SK-N-DZ (cell line): ENCODE results near the gene SPECC1.
"Not testable (repeated sequence)": the region's sequence is repeated elsewhere in the genome, so short reads cannot be mapped to it uniquely, and the experiment has no call there.

Source experiments
- DNase-seq: peaks from one replicate; pipeline ENCODE4 v3.0.0-alpha.2; 2015; ENCODE audit warnings: low spot score

The SPECC1 gene

DNA sequence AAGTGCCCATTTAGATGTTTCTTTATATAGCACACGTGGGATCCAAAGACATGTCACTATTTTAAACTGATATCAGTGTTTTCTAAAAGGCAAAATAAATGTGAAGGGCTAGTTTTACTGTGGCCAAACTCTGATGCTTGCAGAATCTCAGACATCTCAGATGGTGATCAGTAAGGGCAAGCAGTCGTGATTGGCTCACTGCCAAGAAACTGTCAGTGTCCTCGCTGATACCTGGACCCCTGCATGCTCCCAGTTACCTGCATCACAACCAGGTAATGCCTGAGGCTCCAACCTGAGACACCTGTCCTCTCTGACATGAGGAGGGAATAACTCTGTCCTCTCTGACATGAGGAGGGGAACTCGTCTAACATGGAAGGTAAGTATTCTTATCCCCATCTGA, 114.0 kb downstream of the SPECC1 start:
- no peak for DNase-seq

DNA sequence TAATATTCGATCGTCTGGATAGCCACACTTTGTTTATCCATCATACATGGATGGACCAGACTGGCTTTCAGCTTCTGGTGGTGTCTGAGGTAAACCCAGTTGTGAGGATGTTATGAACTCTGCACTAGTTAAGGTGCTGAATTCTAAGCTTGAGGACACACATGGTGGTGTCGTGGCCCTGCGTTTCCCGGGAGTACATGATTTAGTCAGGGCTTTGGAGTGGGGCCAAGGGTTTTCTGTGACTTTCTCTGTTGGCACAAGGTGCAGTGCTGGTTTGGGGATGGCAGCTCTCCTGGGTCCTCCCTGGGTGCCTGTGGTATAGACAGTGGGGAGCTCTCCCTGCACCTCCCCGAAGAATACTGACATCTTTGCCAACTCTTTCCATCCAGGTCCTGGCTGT, 116.6 kb downstream of the SPECC1 start:
- DNase-seq, result no peak

DNA sequence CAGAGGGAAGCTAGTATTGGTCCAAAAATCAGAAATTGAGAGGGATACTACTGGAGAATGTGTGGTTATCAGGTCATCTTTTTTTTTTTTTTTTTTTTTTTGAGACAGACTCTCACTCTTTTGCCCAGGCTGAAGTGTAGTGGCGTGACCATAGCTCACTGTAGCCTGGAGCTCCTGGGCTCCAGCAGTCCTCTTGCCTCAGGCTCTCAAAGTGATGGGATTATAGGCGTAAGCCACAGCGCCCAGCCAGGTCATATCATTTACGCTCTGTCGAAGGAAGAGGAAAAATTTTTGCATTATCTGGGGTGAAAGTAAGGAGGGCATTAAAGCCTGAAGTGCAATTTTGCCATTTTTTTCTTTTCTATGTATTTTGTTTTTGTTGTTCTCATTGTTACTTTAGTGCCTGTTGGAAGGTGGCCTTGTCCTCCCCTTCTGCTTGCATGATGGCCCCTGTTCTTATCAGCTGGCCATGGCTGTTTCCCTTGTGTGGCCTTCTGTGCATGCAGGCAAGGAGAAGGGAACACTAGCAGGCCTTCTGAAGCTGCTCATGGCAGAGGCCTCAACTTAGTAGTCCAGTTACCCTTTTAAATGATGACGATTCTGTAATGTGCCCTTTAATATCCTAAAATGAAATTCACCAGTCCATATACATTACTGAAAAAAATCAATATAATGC, 118.3 kb downstream of the SPECC1 start:
- DNase-seq, result no peak

DNA sequence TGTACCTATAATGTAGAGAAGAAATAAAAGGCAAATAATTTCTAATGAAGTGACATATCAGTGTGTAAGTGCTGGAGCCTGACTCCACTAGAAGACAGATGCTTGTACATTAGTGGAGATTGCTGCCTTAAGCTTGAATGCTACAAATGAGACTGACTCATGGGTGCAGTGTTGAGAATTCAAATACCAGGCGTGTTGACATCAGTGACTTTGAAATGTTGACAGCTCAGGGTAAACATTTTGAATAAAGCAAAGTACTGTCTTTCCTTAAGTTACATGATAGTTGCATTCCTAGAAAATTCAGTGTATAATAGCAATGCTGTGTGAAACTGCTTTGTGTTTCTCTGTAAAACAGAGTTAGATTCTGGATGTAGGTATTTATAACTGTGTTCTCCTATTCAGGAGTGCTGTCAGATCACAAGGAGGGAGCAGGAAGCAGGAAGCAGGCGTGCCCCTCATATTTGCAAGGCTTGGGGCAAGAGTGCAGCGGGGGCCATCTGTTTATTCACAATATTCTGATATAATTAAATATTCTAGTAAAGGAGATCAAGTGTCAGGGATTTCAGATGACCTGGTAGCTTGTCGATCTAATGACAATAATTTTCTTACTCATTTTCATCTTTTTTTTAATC, 119.0 kb downstream of the SPECC1 start:
- peak; percentile 22 for DNase-seq

DNA sequence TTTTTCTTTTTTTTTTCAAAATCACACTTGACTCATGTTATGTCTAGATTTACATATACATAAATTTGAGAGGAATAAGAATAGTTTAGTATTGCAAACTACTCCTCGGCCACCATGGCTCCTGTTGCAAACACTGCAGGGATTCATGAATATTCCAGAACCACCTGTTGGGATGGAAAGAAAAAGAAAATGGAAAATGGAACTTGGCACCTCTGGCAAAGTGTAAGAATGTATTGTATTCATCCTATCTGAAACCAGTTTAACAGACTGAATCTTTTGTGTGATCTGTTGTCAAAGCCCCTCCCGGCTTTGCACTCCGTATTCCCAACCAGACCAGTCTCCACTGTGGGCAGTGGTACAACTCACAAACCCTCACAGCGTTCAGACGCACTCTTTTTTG, 124.4 kb downstream of the SPECC1 start:
- DNase-seq, result no peak

DNA sequence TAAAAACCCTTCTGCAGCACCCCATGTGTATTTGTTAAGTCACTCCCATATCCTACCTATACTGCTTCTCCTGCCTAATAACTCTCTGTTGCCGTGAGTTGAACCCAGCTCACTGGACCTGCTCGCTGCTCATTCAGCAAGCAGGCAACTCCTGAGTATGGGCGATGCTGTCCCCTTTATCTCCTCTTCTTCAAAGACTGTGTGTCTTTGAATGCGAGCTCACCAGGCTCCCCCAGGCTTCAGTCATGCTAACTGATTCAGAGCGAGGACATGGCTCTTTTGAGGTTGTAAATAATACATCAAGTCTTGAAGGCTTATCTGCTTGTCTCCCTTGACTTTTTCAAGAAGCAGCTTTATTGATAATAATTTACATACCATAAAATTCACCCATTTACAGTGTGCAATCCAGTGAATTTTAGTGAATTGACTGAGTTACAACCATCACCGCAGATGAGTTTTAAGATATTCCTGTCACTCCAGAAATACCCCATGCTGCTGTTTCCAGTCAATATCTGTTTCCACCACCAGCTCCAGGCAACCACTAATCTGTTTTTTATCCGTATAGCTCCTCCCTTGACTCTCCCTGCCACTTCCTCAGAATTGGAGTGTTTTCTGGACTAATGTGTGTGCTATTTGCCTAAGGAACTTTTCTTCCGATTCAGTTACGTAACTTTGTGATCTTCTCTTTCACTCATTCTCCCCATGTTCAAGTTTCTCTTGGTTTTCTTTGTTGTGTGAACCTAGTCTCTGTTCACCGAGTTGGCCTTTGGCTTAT, 132.2 kb downstream of the SPECC1 start:
- no peak for DNase-seq

DNA sequence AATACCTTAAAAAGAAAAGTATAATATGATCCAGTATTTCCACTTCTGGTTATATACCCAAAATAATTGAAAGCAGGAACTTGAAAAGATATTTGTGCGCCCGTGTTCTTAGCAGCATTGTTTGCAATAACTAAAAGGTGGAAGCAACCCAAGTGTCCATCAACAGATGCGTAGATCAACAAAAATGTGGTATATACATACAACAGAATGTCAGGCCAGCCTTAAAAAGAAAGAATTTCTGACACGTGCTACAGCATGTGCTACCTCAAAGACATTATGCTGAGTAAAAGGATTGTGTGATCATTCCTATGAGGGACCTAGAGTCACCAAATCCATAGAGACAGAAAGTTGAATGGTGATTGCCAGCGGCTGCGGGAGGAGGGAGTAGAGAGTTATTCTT, 133.1 kb downstream of the SPECC1 start:
- no peak for DNase-seq

DNA sequence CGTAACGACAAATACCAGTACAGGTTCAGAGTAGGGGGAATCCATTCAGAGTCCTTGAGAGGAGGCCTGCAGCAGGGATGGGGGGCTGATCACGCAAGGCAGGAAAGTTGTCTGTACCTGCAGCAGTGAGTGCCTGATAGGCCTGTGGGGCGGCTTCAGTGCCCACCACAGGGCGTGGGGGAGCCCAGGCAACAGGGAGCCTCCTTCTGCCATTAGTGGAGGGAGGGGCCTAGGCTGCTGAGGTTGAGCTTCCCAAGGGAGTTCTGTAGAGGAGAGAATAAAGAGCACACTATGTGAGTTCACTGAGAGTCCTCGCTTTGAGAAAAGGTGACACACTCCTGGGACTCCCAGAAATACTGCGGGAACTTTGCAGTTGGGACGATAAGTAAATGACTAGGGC, 134.6 kb downstream of the SPECC1 start:
- DNase-seq, result no peak

DNA sequence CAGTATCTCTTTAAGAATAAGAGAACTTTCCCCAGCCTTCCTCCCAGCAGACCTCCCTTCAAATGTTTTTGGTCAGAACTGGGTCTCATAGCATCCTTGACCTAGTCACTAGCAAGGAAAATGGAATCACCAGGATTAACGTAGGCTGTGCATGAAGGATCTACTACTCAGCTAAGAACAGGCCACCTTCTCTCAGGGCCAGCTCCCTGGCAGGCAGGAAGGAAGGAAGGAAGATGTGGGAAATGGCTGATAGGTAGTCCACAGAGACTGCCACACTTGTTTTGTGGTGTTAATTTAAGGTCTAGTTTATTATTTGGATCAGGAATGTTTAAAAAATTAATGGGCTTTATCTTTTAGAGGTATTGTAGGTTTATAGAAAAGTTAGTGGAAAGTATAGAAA, 136.4 kb downstream of the SPECC1 start:
- DNase-seq, result no peak

DNA sequence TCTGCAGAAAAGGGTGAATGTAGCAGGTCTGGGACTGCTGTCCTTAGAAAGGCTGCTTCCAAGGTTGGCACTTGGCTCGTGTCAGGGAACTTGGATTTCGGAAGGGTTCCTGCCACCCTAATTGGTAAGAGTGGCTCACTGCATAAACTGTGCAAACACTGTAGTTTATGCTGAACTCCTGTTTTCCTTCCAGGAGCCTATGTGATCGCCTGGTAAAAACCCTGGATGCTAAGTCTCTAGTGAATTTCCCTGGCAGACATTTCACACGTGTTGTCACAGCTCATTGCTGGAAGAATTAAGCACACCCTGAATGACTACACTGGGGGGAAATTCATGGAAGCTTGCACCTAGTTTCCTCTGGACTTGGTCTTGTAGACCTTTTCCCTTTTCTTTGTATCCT, 140.1 kb downstream of the SPECC1 start:
- DNase-seq, result no peak

DNA sequence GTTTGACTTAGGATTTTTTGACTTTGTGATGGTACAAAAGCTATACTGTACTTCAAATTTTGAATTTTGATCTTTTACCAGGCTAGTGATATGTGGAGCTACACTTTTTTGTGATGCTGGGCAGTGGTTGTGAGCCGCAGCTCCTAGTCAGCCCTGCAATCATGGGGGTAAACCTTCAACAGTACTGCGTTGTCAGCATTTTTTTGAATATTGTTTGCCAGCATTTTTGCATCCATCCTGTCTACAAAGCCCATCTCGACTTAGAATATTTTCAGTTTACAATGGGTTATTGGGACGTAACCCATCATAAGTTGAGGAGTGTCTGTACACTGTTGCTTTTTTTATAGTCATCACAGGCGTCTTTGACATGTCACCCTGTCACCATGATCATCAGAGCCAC, 142.0 kb downstream of the SPECC1 start:
- DNase-seq, result no peak

DNA sequence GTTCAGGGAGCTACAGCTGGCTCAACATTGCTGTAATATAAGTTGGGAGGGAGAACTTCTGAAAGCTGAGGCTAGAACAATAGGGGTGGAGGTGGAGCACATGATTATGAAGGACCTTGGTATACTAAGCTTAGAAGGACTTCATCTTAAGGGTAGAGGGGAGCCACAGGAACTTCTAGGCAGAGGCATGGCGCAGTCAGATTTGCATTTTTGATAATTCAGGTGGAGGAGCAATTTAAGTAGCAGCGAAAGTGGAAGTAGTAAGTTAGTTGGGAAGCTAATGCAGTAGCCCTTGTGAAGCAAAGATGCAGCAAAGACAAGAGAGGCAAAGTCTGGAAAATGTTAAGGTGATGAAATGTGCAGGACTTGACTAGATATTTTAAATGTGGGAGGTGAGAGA, 144.1 kb downstream of the SPECC1 start:
- DNase-seq, result no peak

DNA sequence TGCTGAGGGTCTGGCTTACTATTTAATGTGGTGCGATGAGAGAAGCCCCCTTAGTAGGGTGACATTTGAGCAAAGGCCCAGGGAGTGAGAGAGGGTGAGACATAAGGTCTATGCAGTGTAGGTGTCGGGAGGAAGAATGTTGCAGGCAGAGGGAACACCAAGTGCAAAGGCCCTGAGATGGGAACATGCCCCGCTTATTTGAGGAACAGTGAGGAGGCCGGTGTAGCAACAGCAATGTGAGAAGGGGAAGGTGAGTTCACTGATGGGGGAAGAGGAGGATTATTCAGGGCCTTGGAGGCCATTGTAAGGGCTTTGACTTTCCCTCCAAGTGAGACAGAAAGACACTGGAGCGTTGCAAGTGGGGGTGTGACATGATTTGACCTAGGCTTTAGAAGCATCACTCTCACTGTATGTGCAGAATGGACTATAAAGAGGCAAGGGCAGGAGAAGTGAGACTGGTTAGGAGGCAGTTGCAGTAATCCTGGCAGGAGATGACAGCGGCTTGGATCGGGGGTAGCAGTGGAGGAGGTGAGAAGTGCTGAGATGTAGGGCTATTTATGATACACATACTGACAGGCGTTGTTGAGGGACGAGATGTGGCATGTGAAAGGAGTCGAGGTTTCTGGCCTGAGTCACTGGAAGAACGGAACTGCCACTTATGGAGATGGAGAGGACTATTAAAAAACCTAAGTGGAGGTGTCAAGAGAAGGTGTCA, 145.3 kb downstream of the SPECC1 start:
- DNase-seq, result no peak

DNA sequence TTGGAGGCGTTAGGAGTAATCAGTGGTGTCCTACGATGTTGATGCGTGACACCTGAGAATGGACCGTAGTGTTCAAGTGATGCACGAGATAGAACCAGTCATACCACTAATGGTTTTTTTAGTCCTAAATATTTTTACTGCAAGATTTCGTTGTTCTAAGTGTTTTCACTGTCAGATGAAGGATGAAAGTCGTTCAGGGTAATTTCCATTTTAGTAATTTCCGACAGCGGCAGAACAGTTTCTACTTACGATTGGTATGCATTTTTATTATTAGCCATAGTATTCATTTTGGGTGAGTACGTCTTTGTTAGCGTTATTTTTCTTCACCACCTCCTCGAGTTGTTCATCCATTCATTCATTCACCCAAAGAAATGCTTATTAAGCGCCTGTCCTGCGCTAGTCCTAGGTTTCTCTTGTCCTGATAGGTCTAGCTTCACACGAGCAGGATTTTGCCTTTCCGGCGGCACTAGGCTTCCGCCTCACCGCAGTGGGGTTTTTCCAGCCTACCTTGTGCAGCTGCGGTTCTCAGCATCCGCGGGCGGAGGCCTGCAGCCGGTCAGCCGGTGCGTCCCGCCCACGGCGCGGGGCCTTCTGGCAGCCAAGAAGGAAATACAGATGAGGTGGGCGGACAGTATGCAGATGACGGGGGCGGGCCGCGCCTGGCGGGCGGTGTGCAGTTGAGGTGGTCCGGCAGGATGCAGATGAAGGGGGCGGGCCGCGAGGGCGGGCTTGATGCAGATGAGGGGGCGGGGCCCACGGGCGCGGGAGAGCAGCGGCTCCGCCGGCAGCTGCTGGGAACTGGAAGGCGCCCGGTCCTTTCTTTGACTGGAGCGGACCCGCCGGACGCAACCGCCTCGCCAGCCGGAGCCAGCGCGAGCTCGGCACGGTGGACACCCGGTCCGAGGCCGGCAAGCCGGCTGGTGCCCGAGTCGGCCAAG, 146.4 kb downstream of the SPECC1 start:
- DNase-seq, result peak; percentile 97

DNA sequence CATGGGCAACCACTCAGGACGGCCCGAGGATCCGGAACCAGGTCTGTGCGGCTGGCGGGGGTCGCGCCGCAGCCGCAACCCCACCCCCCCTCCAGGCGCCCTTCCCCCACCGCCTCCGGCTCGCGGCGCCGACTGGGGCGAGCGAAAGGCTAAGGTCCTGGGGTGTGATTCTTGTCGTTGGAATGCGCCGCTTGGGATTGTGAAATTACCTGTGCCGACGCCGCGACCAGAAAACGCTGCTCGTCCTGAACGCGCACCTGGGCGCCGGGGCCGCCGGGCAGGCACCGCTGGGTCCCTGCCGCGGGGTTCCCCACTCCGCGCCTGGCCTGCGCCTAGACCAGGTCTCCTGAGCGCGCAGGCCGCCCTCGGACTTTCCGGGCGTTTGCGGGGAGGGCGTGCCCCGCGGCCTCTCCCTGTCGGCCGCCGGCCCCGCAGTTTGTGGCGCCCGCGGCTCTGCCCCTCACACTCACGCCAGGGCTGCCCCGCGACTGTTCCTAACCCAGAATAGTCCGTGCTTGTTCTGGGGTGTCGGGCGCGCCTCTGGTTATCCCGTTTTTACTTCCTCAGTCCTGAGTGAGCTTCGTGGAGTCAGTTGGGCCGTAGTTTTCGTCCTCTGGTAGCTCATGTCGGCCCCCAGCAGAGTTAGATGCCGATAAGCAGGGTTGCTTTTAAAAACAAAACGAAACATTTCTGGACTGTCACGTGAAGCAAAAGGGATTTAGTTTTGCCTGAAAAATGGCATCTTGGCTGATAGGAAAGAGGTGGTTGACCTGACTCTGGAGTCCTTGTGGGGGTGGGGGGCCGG, 147.2 kb downstream of the SPECC1 start:
- no peak for DNase-seq

DNA sequence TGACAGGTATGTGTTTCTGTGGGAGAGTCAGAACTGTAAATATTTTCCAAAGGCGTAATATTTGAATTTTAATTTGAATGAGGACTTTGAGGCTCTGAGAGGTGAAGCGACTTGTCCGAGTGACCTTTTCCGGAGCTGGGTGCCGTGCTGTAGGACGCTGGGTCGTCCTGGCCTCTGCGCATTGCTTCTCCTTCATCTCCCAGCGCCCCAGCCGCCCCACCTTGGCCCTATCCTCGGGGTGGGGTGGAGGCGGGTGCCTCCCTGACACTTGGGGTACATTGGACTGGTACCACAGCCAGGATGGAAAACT, 147.8 kb downstream of the SPECC1 start:
- DNase-seq, result no peak

DNA sequence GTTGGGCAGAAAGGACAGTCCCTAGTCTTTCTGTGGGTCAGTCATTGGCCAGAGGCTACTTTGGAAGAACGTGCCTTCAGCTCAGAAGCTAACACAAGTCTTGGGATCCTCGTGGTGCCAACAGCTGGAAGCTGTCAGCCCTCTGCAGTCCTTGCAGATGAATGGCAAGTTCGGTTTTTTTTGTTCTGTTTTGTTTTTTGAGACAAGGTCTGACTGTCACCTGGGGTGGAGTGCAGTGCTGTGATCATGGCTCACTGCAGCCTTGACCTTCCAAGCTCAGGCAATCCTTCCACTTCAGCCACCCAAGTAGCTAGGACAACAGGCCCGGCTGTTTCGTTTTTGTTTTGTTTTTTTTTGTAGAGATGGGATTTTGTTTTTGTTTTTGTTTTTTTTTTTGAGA, 149.4 kb downstream of the SPECC1 start:
- no peak for DNase-seq

DNA sequence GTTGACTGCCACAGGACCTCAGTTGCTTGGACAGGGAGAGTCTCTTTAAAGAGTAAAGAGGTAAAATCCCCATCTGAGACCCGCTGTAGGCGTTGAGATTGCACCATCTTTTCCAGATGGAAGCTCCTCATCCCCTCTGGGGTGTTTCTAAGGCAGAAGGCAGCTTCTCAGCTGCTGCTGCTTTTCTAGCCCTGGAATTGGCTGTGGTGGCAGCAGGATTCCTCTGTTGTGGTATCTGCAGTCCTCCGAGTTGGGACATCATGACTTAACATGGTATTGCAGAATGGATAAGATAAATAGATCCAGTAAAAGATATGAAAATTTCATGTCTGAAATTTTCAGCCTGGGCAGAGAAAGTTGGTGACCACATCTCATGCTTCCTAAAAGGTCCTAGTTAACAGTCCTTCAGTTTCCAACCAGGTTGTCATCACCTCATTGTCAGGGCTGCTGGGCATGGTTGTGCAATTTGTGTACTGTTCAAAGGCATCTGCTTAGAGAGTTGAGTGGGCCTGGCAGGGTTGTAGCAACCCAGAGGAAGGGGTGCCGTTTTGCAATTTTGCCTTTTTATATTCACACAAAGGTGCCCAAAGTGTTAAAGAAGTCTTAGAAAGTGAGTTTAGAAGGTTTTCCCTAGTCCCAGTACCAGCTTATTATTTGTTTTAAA, 150.4 kb downstream of the SPECC1 start:
- no peak for DNase-seq

DNA sequence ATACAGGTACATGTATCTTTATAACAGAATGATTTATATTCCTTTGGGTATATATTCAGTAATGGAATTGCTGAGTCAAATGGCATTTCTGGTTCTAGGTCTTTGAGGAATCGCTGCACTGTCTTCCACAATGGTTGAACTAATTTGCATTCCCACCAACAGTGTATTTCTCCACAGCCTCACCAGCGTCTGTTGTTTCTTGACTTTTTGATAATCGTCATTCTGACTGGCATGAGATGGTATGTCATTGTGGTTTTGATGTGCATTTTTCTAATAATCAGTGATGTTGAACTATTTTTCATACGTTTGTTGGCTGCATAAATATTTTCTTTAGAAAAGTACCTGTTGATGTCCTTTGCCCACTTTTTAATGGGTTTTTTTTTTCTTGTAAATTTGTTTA, 156.4 kb downstream of the SPECC1 start:
- DNase-seq, result not testable (repeated sequence)

DNA sequence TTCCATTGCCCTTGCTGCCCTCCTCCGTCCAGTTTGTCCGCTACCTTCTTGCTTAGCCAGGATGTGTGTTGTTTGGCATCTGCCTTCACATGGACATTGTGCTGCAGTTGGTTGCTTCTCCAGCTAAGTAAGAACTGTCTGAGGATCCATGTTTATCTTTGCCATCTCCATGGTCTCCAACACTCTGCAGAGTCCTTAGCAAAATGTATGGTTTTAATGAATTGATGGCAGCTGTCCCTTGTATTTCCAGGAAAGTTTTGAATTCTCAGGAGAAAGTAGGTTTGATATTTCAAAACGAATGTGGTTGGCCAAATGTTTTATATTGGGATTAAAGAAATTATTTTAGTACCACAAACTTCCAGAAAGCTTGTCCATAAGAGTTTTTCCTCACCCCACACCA, 160.9 kb downstream of the SPECC1 start:
- DNase-seq, result peak; percentile 37
